Hepatocyte (in vitro differentiated cells): ENCODE measurements around the gene CAPN15.

Experiments used
- EZH2 ChIP-seq: fragments of 200-600 bp; sonication (generic); IDR thresholded peaks from 2 replicates; pipeline ENCODE4 v1.6.1; 2016; ENCODE audit warnings: antibody characterized with exemption, mild to moderate bottlenecking, borderline replicate concordance
- TF ChIP-seq, protein P1 (sequence below): fragments of 200-600 bp; sonication (generic); IDR thresholded peaks from 2 replicates; pipeline ENCODE4 v1.5.1; 2016; ENCODE audit warnings: antibody characterized with exemption, mild to moderate bottlenecking; ENCODE audit not compliant: poor library complexity

GRCh38 chr16:515939-516226 is 11.6 kb upstream of the CAPN15 start:
- TF ChIP-seq, protein P1, sequence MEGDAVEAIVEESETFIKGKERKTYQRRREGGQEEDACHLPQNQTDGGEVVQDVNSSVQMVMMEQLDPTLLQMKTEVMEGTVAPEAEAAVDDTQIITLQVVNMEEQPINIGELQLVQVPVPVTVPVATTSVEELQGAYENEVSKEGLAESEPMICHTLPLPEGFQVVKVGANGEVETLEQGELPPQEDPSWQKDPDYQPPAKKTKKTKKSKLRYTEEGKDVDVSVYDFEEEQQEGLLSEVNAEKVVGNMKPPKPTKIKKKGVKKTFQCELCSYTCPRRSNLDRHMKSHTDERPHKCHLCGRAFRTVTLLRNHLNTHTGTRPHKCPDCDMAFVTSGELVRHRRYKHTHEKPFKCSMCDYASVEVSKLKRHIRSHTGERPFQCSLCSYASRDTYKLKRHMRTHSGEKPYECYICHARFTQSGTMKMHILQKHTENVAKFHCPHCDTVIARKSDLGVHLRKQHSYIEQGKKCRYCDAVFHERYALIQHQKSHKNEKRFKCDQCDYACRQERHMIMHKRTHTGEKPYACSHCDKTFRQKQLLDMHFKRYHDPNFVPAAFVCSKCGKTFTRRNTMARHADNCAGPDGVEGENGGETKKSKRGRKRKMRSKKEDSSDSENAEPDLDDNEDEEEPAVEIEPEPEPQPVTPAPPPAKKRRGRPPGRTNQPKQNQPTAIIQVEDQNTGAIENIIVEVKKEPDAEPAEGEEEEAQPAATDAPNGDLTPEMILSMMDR = no peak
- no peak for TF ChIP-seq EZH2
